Skeletal muscle tissue (tissue), 1 donor: ENCODE results near the gene C4orf51. TPM values are rescaled to one million over a fixed set of nuclear protein-coding genes. Genes with fewer than 3 reads are reported as not detected.

Experiments
- total RNA-seq: library from RNA; depleted of rRNA; stranded (reverse); fragments of >200 nt; gene quantifications from one replicate; pipeline ENCODE4 v1.2.3, GENCODE V29; 2014

The C4orf51 gene
- total RNA-seq, 1 donor from 2014 or later, result not detected

Other genes with a start within 250 kb of the C4orf51 start
- 38.6 TPM for gene SMAD1, start 198.3 kb upstream of the C4orf51 start, total RNA-seq
- gene MMAA, start 60.8 kb upstream of the C4orf51 start, total RNA-seq, result 3.7 TPM